GM19455 (cell line): ENCODE results near the gene XRRA1.

Experiments used
- ATAC-seq: cut with Tn5 transposase; IDR thresholded peaks from one replicate; pipeline ENCODE4 v1.9.1; 2021; ENCODE audit not compliant: unreplicated experiment

The XRRA1 gene

GRCh38 chr11:74950374-74950969 is 1.6 kb upstream of the XRRA1 start:
- no peak for ATAC-seq

- no peak for ATAC-seq
Measured at GRCh38 chr11:74949753-74950137, 854 bp upstream of the XRRA1 start.

GRCh38 chr11:74948546-74948897 is 369 bp downstream of the XRRA1 start:
- ATAC-seq, result peak; percentile 28

- no peak for ATAC-seq
Measured at GRCh38 chr11:74942073-74942759, 6.7 kb downstream of the XRRA1 start.

- ATAC-seq, result no peak
Measured at GRCh38 chr11:74941492-74941891, 7.4 kb downstream of the XRRA1 start.

- no peak for ATAC-seq
Measured at GRCh38 chr11:74937696-74938475, 11.0 kb downstream of the XRRA1 start.

GRCh38 chr11:74936976-74937375 is 11.9 kb downstream of the XRRA1 start:
- no peak for ATAC-seq

- no peak for ATAC-seq
Measured at GRCh38 chr11:74936087-74936486, 12.8 kb downstream of the XRRA1 start.

GRCh38 chr11:74935285-74935684 is 13.6 kb downstream of the XRRA1 start:
- no peak for ATAC-seq

- ATAC-seq, result no peak
Measured at GRCh38 chr11:74933765-74934164, 15.1 kb downstream of the XRRA1 start.

GRCh38 chr11:74932797-74933196 is 16.1 kb downstream of the XRRA1 start:
- ATAC-seq, result no peak

GRCh38 chr11:74932169-74932568 is 16.7 kb downstream of the XRRA1 start:
- no peak for ATAC-seq

GRCh38 chr11:74929431-74930363 is 19.2 kb downstream of the XRRA1 start:
- peak; percentile 75 for ATAC-seq

- ATAC-seq, result no peak
Measured at GRCh38 chr11:74927496-74927895, 21.4 kb downstream of the XRRA1 start.

- ATAC-seq, result no peak
Measured at GRCh38 chr11:74926304-74927030, 22.4 kb downstream of the XRRA1 start.

GRCh38 chr11:74925281-74925680 is 23.6 kb downstream of the XRRA1 start:
- no peak for ATAC-seq

GRCh38 chr11:74923125-74923524 is 25.8 kb downstream of the XRRA1 start:
- no peak for ATAC-seq

GRCh38 chr11:74909812-74910211 is 39.1 kb downstream of the XRRA1 start:
- ATAC-seq, result no peak

- ATAC-seq, result no peak
Measured at GRCh38 chr11:74909385-74909784, 39.5 kb downstream of the XRRA1 start.

GRCh38 chr11:74905326-74905725 is 43.6 kb downstream of the XRRA1 start:
- no peak for ATAC-seq
